ENCODE data around the gene NUB1. TPM values are rescaled to one million over a fixed set of nuclear protein-coding genes. Genes with fewer than 3 reads are reported as not detected.
"Not testable (repeated sequence)": the region's sequence is repeated elsewhere in the genome, so short reads cannot be mapped to it uniquely, and the experiment has no call there.

NUB1 gene
- total RNA-seq, 4 donors from 2014 or later = 27.9 to 51.1 (median 39.1) TPM

DNA sequence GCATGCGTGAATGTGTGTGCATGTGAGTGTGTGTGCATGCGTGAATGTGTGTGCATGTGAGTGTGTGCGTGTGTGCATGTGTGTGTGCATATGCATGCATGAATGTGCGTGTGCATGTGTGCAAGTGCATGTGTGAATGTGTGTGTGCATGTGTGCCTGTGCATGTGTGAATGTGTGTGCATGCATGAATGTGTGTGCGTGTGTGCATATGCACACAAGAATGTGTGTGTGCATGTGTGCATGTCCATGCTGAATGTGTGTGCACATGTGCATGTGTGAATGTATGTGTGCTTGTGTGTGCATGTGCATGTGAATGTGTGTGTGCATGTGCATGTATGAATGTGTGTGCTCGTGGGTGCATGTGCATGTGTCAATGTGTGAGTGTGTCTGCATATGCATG, 42.1 kb upstream of the NUB1 start:
- Histone ChIP-seq H3K4me3 (no peak overlapping the region), H3K27me3 (peaks cover 0 to 3% of the 10 kb centered on the region in 2 donors), H3K9me3 (no peaks in the 10 kb centered on the region), H3K4me1 (no peaks in the 10 kb centered on the region), H3K27ac (no peak overlapping the region), H3K36me3 (no peaks in the 10 kb centered on the region)
- intact Hi-C loops (cut with DNase I; ENCODE audit: low total_unique reads) = no loop called here
- TF ChIP-seq, protein P1, sequence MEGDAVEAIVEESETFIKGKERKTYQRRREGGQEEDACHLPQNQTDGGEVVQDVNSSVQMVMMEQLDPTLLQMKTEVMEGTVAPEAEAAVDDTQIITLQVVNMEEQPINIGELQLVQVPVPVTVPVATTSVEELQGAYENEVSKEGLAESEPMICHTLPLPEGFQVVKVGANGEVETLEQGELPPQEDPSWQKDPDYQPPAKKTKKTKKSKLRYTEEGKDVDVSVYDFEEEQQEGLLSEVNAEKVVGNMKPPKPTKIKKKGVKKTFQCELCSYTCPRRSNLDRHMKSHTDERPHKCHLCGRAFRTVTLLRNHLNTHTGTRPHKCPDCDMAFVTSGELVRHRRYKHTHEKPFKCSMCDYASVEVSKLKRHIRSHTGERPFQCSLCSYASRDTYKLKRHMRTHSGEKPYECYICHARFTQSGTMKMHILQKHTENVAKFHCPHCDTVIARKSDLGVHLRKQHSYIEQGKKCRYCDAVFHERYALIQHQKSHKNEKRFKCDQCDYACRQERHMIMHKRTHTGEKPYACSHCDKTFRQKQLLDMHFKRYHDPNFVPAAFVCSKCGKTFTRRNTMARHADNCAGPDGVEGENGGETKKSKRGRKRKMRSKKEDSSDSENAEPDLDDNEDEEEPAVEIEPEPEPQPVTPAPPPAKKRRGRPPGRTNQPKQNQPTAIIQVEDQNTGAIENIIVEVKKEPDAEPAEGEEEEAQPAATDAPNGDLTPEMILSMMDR (IDR thresholded peaks at IDR 0.05) = no peak
- TF ChIP-seq POLR2A (IDR thresholded peaks at IDR 0.05) = no peak
- DNase-seq = no peak

GRCh38 chr7:151299940-151300645, 41.5 kb upstream of the NUB1 start:
- Histone ChIP-seq H3K9me3 (no peaks in the 10 kb centered on the region), H3K4me1 (no peaks in the 10 kb centered on the region), H3K4me3 (no peak overlapping the region), H3K36me3 (no peaks in the 10 kb centered on the region), H3K27me3 (peaks cover 0 to 3% of the 10 kb centered on the region in 2 donors), H3K27ac (no peak overlapping the region)
- intact Hi-C loops (cut with DNase I; ENCODE audit: low total_unique reads) = loop anchor here (10.0 kb wide), 2 partner anchors 55 to 165 kb away; partner anchors contain the start of gene SMARCD3
- DNase-seq = no peak
- TF ChIP-seq, protein P1 (IDR thresholded peaks at IDR 0.05) = no peak

GRCh38 chr7:151301471-151302462, 39.8 kb upstream of the NUB1 start:
- Histone ChIP-seq H3K4me3 (no peak overlapping the region), H3K4me1 (no peaks in the 10 kb centered on the region), H3K36me3 (no peaks in the 10 kb centered on the region), H3K27me3 (peaks cover 0 to 3% of the 10 kb centered on the region in 2 donors), H3K9me3 (no peaks in the 10 kb centered on the region), H3K27ac (no peak overlapping the region)
- no peak for TF ChIP-seq POLR2A (IDR thresholded peaks at IDR 0.05)
- TF ChIP-seq, protein P1 (IDR thresholded peaks at IDR 0.05) = no peak
- intact Hi-C loops (cut with DNase I; ENCODE audit: low total_unique reads) = loop anchor here (10.0 kb wide), 2 partner anchors 57 to 167 kb away; partner anchors contain the start of gene SMARCD3
- DNase-seq = no peak

- not testable (repeated sequence) for H3K9me3 ChIP-seq, DNase-seq, H3K4me3 ChIP-seq, H3K4me1 ChIP-seq, H3K27ac ChIP-seq, H3K27me3 ChIP-seq, H3K36me3 ChIP-seq
- intact Hi-C loops (cut with DNase I; ENCODE audit: low total_unique reads) = loop anchor here (10.0 kb wide), 2 partner anchors 59 to 169 kb away; partner anchors contain the start of gene SMARCD3
Observed at GRCh38 chr7:151304251-151304650, 37.4 kb upstream of the NUB1 start.

DNA sequence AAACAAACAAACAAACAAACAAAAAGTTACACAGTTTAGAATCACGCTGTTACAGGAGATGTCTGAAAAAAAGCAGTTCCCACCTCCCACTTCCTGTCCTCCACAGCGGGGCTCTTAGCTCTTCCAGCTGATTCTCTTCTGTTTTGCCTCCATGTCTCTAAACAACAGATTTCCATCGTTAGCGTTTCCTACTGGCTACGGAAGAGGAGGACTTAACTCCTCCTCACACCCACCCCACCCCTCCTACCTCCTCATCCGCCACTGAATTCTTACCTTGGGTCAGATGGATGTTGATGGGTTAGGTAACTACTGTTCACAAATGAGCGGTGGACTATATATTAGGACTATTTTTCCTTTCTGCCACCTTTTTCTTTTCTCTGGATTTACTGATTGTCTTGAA, 36.8 kb upstream of the NUB1 start:
- no peak overlapping the region for H3K27ac ChIP-seq
- TF ChIP-seq, protein P1 (IDR thresholded peaks at IDR 0.05) = no peak
- no peak for TF ChIP-seq POLR2A (IDR thresholded peaks at IDR 0.05)
- H3K27me3 ChIP-seq = peaks cover 0 to 3% of the 10 kb centered on the region in 2 donors
- no peaks in the 10 kb centered on the region for H3K4me1 ChIP-seq
- H3K9me3 ChIP-seq = no peaks in the 10 kb centered on the region
- H3K36me3 ChIP-seq = no peaks in the 10 kb centered on the region
- intact Hi-C loops (cut with DNase I; ENCODE audit: low total_unique reads) = loop anchor here (10.0 kb wide), 2 partner anchors 60 to 170 kb away; partner anchors contain the start of gene SMARCD3
- H3K4me3 ChIP-seq = no peak overlapping the region
- no peak for DNase-seq
